Right atrium auricular region (tissue), 2 donors: Measurements from ENCODE around the gene PRTFDC1. TPM values are rescaled to one million over a fixed set of nuclear protein-coding genes. Genes with fewer than 3 reads are reported as not detected.

Experiments used
- DNase-seq: peaks from one replicate; pipeline ENCODE4 v3.0.0-alpha.2; 2019; ENCODE audit warnings: low spot score
- H3K27ac ChIP-seq, 2 donors: fragments of 200-600 bp; sonication (generic); 1 replicate in 1 of 2; 2 replicates in 1 of 2; pipeline ENCODE4 v1.5.1; 2016 to 2019
- H3K27me3 ChIP-seq, 2 donors: fragments of 200-600 bp; sonication (generic); one replicate each; pipeline versions ENCODE4 v1.5.1 to v1.6.0; 2017 to 2019
- H3K36me3 ChIP-seq: fragments of 200-600 bp; sonication (generic); one replicate; pipeline ENCODE4 v1.5.1; 2016
- H3K4me1 ChIP-seq, 2 donors: fragments of 200-600 bp; sonication (generic); one replicate each; pipeline versions ENCODE4 v1.5.1 to v1.6.0; 2017 to 2019
- H3K4me3 ChIP-seq, 2 donors: fragments of 200-600 bp; sonication (generic); 1 replicate in 1 of 2; 2 replicates in 1 of 2; pipeline ENCODE4 v1.5.1; 2017 to 2019; ENCODE audit warnings: mild to moderate bottlenecking in 1 of 2, moderate library complexity in 1 of 2
- H3K9me3 ChIP-seq, 2 donors: fragments of 200-600 bp; sonication (generic); one replicate each; pipeline ENCODE4 v1.5.1; 2019
- total RNA-seq, 2 donors: library from RNA; depleted of rRNA; stranded (reverse); fragments of >200 nt; gene quantifications; one replicate each; pipeline ENCODE4 v1.1.0, GENCODE V29; 2016
- TF ChIP-seq, protein P1 (sequence below), 2 donors: fragments of 200-600 bp; sonication (generic); IDR thresholded peaks; one replicate each; pipeline ENCODE4 v1.5.1; 2019; ENCODE audit warnings: antibody characterized with exemption in 2 of 2

Gene PRTFDC1
- total RNA-seq, 2 donors from 2014 or later = 4.0 to 5.6 TPM

DNA sequence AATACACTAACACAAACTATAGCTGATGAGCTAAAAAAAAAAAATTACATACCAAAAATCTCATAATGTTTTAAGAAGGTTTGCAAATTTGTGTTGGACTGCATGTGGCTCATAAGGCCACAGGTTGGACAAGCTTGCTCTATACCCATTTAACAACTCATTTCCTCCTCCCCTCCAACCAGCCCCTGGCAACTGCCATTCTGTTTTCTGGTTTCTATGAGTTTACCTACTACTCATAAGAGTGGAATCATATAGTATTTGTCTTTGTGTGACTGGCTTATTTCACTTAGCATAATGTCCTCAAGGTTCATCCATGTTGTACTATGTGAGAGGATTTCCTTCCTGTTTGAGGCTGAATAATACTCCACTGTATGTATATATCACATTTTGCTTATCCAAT, 128.3 kb downstream of the PRTFDC1 start:
- Histone ChIP-seq H3K9me3 (no peaks in the 10 kb centered on the region), H3K4me3 (no peak overlapping the region), H3K27ac (no peak overlapping the region), H3K27me3 (no peaks in the 10 kb centered on the region), H3K36me3 (no peaks in the 10 kb centered on the region), H3K4me1 (peaks cover 0 to 5% of the 10 kb centered on the region in 2 donors)
- TF ChIP-seq, protein P1, sequence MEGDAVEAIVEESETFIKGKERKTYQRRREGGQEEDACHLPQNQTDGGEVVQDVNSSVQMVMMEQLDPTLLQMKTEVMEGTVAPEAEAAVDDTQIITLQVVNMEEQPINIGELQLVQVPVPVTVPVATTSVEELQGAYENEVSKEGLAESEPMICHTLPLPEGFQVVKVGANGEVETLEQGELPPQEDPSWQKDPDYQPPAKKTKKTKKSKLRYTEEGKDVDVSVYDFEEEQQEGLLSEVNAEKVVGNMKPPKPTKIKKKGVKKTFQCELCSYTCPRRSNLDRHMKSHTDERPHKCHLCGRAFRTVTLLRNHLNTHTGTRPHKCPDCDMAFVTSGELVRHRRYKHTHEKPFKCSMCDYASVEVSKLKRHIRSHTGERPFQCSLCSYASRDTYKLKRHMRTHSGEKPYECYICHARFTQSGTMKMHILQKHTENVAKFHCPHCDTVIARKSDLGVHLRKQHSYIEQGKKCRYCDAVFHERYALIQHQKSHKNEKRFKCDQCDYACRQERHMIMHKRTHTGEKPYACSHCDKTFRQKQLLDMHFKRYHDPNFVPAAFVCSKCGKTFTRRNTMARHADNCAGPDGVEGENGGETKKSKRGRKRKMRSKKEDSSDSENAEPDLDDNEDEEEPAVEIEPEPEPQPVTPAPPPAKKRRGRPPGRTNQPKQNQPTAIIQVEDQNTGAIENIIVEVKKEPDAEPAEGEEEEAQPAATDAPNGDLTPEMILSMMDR (IDR thresholded peaks at IDR 0.05) = no peak
- no peak for DNase-seq

GRCh38 chr10:24822590-24822989, 129.8 kb downstream of the PRTFDC1 start:
- H3K27me3 ChIP-seq = no peaks in the 10 kb centered on the region
- no peak overlapping the region for H3K27ac ChIP-seq
- H3K4me1 ChIP-seq = peaks cover 0 to 5% of the 10 kb centered on the region in 2 donors
- DNase-seq = no peak
- TF ChIP-seq, protein P1 (IDR thresholded peaks at IDR 0.05) = no peak
- H3K9me3 ChIP-seq = no peaks in the 10 kb centered on the region
- no peaks in the 10 kb centered on the region for H3K36me3 ChIP-seq
- H3K4me3 ChIP-seq = no peak overlapping the region

GRCh38 chr10:24821986-24822385, 130.4 kb downstream of the PRTFDC1 start:
- no peaks in the 10 kb centered on the region for H3K9me3 ChIP-seq
- no peak overlapping the region for H3K27ac ChIP-seq
- DNase-seq = no peak
- peaks cover 0 to 5% of the 10 kb centered on the region in 2 donors for H3K4me1 ChIP-seq
- TF ChIP-seq, protein P1 (IDR thresholded peaks at IDR 0.05) = no peak
- no peaks in the 10 kb centered on the region for H3K36me3 ChIP-seq
- H3K4me3 ChIP-seq = no peak overlapping the region
- H3K27me3 ChIP-seq = no peaks in the 10 kb centered on the region

DNA sequence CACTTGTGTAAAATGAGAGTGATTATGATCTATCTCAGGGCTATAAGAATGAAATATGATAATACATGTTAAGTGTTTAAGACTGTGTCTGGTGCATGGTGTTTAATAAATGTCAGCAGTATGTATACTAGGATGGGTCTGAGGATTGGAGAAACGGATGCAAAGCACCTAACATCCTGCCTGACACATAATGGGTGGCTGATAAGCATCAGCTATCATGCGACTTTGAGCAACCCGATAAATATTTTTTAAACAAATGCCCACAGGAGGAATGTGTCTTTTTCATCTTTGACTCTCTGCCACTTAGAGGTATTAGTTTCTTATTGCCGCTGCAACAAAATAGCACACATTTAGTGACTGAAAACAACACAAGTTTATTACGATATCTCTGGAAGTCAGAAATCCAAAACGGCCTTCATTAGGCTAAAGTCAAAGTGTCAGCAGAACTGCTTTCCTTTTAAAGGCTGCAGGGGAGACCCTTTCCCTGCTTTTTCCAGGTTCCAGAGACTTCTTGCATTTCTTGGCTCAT, 135.5 kb downstream of the PRTFDC1 start:
- H3K27ac ChIP-seq = no peak overlapping the region
- no peaks in the 10 kb centered on the region for H3K27me3 ChIP-seq
- TF ChIP-seq, protein P1 (IDR thresholded peaks at IDR 0.05) = no peak

GRCh38 chr10:24814568-24815313, 137.7 kb downstream of the PRTFDC1 start:
- TF ChIP-seq, protein P1 (IDR thresholded peaks at IDR 0.05) = no peak
- H3K4me3 ChIP-seq = no peak overlapping the region

More for the DNA sequence above, 135.5 kb downstream of the PRTFDC1 start:
- no peak overlapping the region for H3K4me3 ChIP-seq
- no peaks in the 10 kb centered on the region for H3K36me3 ChIP-seq
- H3K4me1 ChIP-seq = peaks cover 0 to 8% of the 10 kb centered on the region in 2 donors
- no peaks in the 10 kb centered on the region for H3K9me3 ChIP-seq
- DNase-seq = no peak

More at GRCh38 chr10:24814568-24815313, 137.7 kb downstream of the PRTFDC1 start:
- no peak overlapping the region for H3K27ac ChIP-seq
- peaks cover 0 to 14% of the 10 kb centered on the region in 2 donors for H3K4me1 ChIP-seq
- no peaks in the 10 kb centered on the region for H3K27me3 ChIP-seq
- H3K36me3 ChIP-seq = no peaks in the 10 kb centered on the region
- no peaks in the 10 kb centered on the region for H3K9me3 ChIP-seq
- DNase-seq = no peak
